Peyer's patch (tissue), 4 donors: ENCODE data around the gene ZFPL1. TPM values are rescaled to one million over a fixed set of nuclear protein-coding genes. Genes with fewer than 3 reads are reported as not detected.

Experiments
- DNase-seq, 3 donors: peaks; one replicate each; pipeline ENCODE4 v3.0.0-alpha.2; 2017 to 2019
- H3K27ac ChIP-seq, 4 donors: fragments of 200-600 bp; sonication (generic); one replicate each; pipeline ENCODE4 v1.5.1; 2016 to 2019
- H3K27me3 ChIP-seq, 2 donors: fragments of 200-600 bp; sonication (generic); one replicate each; pipeline ENCODE4 v1.5.1; 2019
- H3K36me3 ChIP-seq, 3 donors: fragments of 200-600 bp; sonication (generic); one replicate each; pipeline ENCODE4 v1.5.1; 2016 to 2019
- H3K4me1 ChIP-seq, 4 donors: fragments of 200-600 bp; sonication (generic); one replicate each; pipeline ENCODE4 v1.5.1; 2016 to 2019
- H3K4me3 ChIP-seq, 4 donors: fragments of 200-600 bp; sonication (generic); 1 replicate in 3 of 4; 2 replicates in 1 of 4; pipeline ENCODE4 v1.5.1; 2016 to 2019; ENCODE audit warnings: mild to moderate bottlenecking in 1 of 4
- H3K9me3 ChIP-seq, 4 donors: fragments of 200-600 bp; sonication (generic); one replicate each; pipeline ENCODE4 v1.5.1; 2016 to 2019; ENCODE audit warnings: mild to moderate bottlenecking in 1 of 4
- CTCF ChIP-seq, 6 experiments: fragments of 450-650 bp in 4 of 6; fragments of 200-600 bp in 2 of 6; sonication (generic) in 1 of 6; IDR thresholded peaks; one replicate each; pipeline ENCODE4 v1.5.1; 2017 to 2019; ENCODE audit warnings: antibody characterized with exemption in 6 of 6, mild to moderate bottlenecking in 3 of 6, moderate library complexity in 1 of 6
- POLR2A ChIP-seq, 2 donors: fragments of 450-650 bp; IDR thresholded peaks; one replicate each; pipeline ENCODE4 v1.5.1; 2017; ENCODE audit warnings: antibody characterized with exemption in 2 of 2, mild to moderate bottlenecking in 2 of 2, moderate library complexity in 2 of 2
- total RNA-seq, 4 donors: library from RNA; depleted of rRNA; stranded (reverse); fragments of >200 nt; gene quantifications; one replicate each; pipeline ENCODE4 v1.1.0, GENCODE V29; 2016

Gene ZFPL1
- total RNA-seq, 4 donors from 2014 or later = 53.9 to 67.6 (median 55.5) TPM

GRCh38 chr11:65108469-65109123 lies 24.6 kb downstream of the ZFPL1 start:
- Histone ChIP-seq H3K27ac (no peak overlapping the region), H3K9me3 (no peaks in the 10 kb centered on the region), H3K27me3 (no peaks in the 10 kb centered on the region), H3K36me3 (peaks cover 0 to 36% (median 0%) of the 10 kb centered on the region in 3 donors), H3K4me3 (no peak overlapping the region), H3K4me1 (peaks cover 4 to 32% (median 20%) of the 10 kb centered on the region in 4 donors)
- no peak for DNase-seq
- TF ChIP-seq POLR2A (IDR thresholded peaks at IDR 0.05) (no peak), CTCF (IDR thresholded peaks at IDR 0.05) (no peak)

GRCh38 chr11:65109231-65110198 lies 25.5 kb downstream of the ZFPL1 start:
- Histone ChIP-seq H3K4me3 (no peak overlapping the region), H3K4me1 (peaks cover 4 to 33% (median 20%) of the 10 kb centered on the region in 4 donors), H3K27ac (peak overlapping the region in 2 of 4 donors; percentile 77 to 82), H3K36me3 (peaks cover 0 to 36% (median 0%) of the 10 kb centered on the region in 3 donors), H3K27me3 (no peaks in the 10 kb centered on the region), H3K9me3 (no peaks in the 10 kb centered on the region)
- DNase-seq = peak in 1 of 3 donors; percentile 48
- TF ChIP-seq POLR2A (IDR thresholded peaks at IDR 0.05) (no peak), CTCF (IDR thresholded peaks at IDR 0.05) (no peak)

- Histone ChIP-seq H3K36me3 (peaks cover 0 to 30% (median 0%) of the 10 kb centered on the region in 3 donors), H3K4me1 (peaks cover 4 to 33% (median 20%) of the 10 kb centered on the region in 4 donors), H3K4me3 (no peak overlapping the region), H3K27ac (peak overlapping the region; percentile 20 to 82 (median 56)), H3K27me3 (no peaks in the 10 kb centered on the region), H3K9me3 (no peaks in the 10 kb centered on the region)
- no peak for TF ChIP-seq POLR2A (IDR thresholded peaks at IDR 0.05)
- TF ChIP-seq CTCF (IDR thresholded peaks at IDR 0.05) = peak; percentile 95 to 99 (median 98)
- DNase-seq = peak; percentile 91 to 96 (median 92)
Observed at GRCh38 chr11:65110354-65110861, 26.4 kb downstream of the ZFPL1 start.

- Histone ChIP-seq H3K4me3 (peak overlapping the region in 2 of 4 donors; percentile 58 to 59), H3K36me3 (peaks cover 0 to 23% (median 0%) of the 10 kb centered on the region in 3 donors), H3K9me3 (no peaks in the 10 kb centered on the region), H3K27ac (peak overlapping the region in 3 of 4 donors; percentile 69 to 82 (median 77)), H3K4me1 (peaks cover 5 to 40% (median 24%) of the 10 kb centered on the region in 4 donors), H3K27me3 (no peaks in the 10 kb centered on the region)
- peak in 1 of 3 donors; percentile 49 for DNase-seq
- no peak for TF ChIP-seq POLR2A (IDR thresholded peaks at IDR 0.05)
- peak in 1 of 6 experiments; percentile 1 for TF ChIP-seq CTCF (IDR thresholded peaks at IDR 0.05)
Observed at GRCh38 chr11:65111159-65111743, 27.2 kb downstream of the ZFPL1 start.
